ENCODE results near the gene NARS2.

GRCh38 chr11:78605296-78605695, 30.6 kb upstream of the NARS2 start:
- TF ChIP-seq EZH2 (IDR thresholded peaks at IDR 0.05; ENCODE audit: borderline replicate concordance, low read depth, low read length, poor library complexity, severe bottlenecking) (no peak), CTCF (conservative IDR thresholded peaks at IDR 0.05; ENCODE audit: low read depth, low read length) (no peak)
